ENCODE measurements around the gene KRT75. TPM values are rescaled to one million over a fixed set of nuclear protein-coding genes. Genes with fewer than 3 reads are reported as not detected.

KRT75 gene
- polyA plus RNA-seq, 2 of the 4 experiments (the other 2 are of a cell fraction), result not detected

- TF ChIP-seq HMGXB4 (CRISPR knock-in tag; IDR thresholded peaks at IDR 0.05; ENCODE audit: borderline replicate concordance) (no peak), BHLHE40 (IDR thresholded peaks at IDR 0.05; ENCODE audit: low read depth, low read length) (no peak), HOXB5 (CRISPR knock-in tag; IDR thresholded peaks at IDR 0.05) (no peak), HOXA7 (CRISPR knock-in tag; IDR thresholded peaks at IDR 0.05) (no peak), FOSL2 (IDR thresholded peaks at IDR 0.05) (no peak), FOSL2 (CRISPR knock-in tag; IDR thresholded peaks at IDR 0.05) (no peak), CTCF (IDR thresholded peaks at IDR 0.05) (no peak)
- peaks cover 28% of the 10 kb centered on the region for H3K4me1 ChIP-seq
- peak overlapping the region in 1 of 2 experiments; percentile 79; a peak in 2 of 6 replicates for H3K27ac ChIP-seq
- POLR2A ChIA-PET, result no interaction called here
- WGBS (ENCODE audit: missing lambda C conversion rate), result 44% methylated on average over 2 of the region's 2 CpGs
- DNase-seq (ENCODE audit: low read depth in 1 of 2, low spot score in 1 of 2) (no peak), FAIRE-seq (no peak), ATAC-seq (no peak)
- no peaks in the 10 kb centered on the region for H3K9me3 ChIP-seq
- CTCF ChIA-PET, result interaction anchor here (1.1 to 1.5 kb wide), 5 partner anchors 27 to 431 kb away, joined by 3 to 6 read pairs (median 3); no protein-coding TSS in a partner anchor
- no peak overlapping the region for H3K4me3 ChIP-seq
- no peak overlapping the region for H3K4me2 ChIP-seq
These were observed 5.7 kb upstream of the KRT75 start for GRCh38 chr12:52439845-52440244.

- CTCF ChIA-PET, result interaction anchor here (1.1 to 1.4 kb wide), 4 partner anchors 27 to 431 kb away, joined by 3 to 4 read pairs (median 3); no protein-coding TSS in a partner anchor
- FAIRE-seq, result no peak
- POLR2A ChIA-PET, result no interaction called here
- no peak for DNase-seq (ENCODE audit: low read depth in 1 of 2, low spot score in 1 of 2)
- WGBS (ENCODE audit: missing lambda C conversion rate), result 67% methylated on average over 8 of the region's 8 CpGs
- TF ChIP-seq CTCF (IDR thresholded peaks at IDR 0.05) (no peak), RAD21 (conservative IDR thresholded peaks at IDR 0.05 in 1 of 2, IDR thresholded peaks at IDR 0.05 in 1 of 2) (no peak), KDM5A (IDR thresholded peaks at IDR 0.05) (no peak), FOSB (CRISPR knock-in tag; IDR thresholded peaks at IDR 0.05) (no peak), ESRRA (IDR thresholded peaks at IDR 0.05; ENCODE audit: borderline replicate concordance, low read length) (no peak), POLR2AphosphoS2 (conservative IDR thresholded peaks at IDR 0.05; ENCODE audit: low read length) (no peak), REST (IDR thresholded peaks at IDR 0.05) (no peak), CHD4 (IDR thresholded peaks at IDR 0.05; ENCODE audit: borderline replicate concordance) (no peak), CEBPB (IDR thresholded peaks at IDR 0.05) (no peak), USF2 (IDR thresholded peaks at IDR 0.05) (no peak), RFX5 (IDR thresholded peaks at IDR 0.05) (no peak), HMGXB4 (CRISPR knock-in tag; IDR thresholded peaks at IDR 0.05; ENCODE audit: borderline replicate concordance) (no peak), RCOR1 (IDR thresholded peaks at IDR 0.05; ENCODE audit: low read depth, low read length) (no peak), NPAS2 (CRISPR knock-in tag; IDR thresholded peaks at IDR 0.05; ENCODE audit: borderline replicate concordance) (no peak), BHLHE40 (IDR thresholded peaks at IDR 0.05; ENCODE audit: low read depth, low read length) (no peak), FOXS1 (CRISPR knock-in tag; IDR thresholded peaks at IDR 0.05) (no peak), FOSL2 (IDR thresholded peaks at IDR 0.05) (no peak), FOSL2 (CRISPR knock-in tag; IDR thresholded peaks at IDR 0.05) (no peak), PHF8 (IDR thresholded peaks at IDR 0.05; ENCODE audit: borderline replicate concordance, low read depth) (no peak)
- no peak for ATAC-seq
- Histone ChIP-seq H3K27ac (peak overlapping the region in 1 of 2 experiments; percentile 79; a peak in 2 of 6 replicates), H3K4me3 (no peak overlapping the region), H3K9me3 (no peaks in the 10 kb centered on the region), H3K4me2 (no peak overlapping the region), H3K4me1 (peaks cover 28% of the 10 kb centered on the region)
These were observed 5.2 kb upstream of the KRT75 start for GRCh38 chr12:52439420-52439819.
